HG03520 (cell line): ENCODE data around the gene DTNBP1.
A peak's percentile ranks its signal among the peaks of the same experiment; 100 is the strongest.

Source experiments
- ATAC-seq: cut with Tn5 transposase; IDR thresholded peaks from one replicate; pipeline ENCODE4 v1.9.1; 2021; ENCODE audit warnings: mild to moderate bottlenecking, moderate library complexity; ENCODE audit not compliant: unreplicated experiment

Gene DTNBP1

DNA sequence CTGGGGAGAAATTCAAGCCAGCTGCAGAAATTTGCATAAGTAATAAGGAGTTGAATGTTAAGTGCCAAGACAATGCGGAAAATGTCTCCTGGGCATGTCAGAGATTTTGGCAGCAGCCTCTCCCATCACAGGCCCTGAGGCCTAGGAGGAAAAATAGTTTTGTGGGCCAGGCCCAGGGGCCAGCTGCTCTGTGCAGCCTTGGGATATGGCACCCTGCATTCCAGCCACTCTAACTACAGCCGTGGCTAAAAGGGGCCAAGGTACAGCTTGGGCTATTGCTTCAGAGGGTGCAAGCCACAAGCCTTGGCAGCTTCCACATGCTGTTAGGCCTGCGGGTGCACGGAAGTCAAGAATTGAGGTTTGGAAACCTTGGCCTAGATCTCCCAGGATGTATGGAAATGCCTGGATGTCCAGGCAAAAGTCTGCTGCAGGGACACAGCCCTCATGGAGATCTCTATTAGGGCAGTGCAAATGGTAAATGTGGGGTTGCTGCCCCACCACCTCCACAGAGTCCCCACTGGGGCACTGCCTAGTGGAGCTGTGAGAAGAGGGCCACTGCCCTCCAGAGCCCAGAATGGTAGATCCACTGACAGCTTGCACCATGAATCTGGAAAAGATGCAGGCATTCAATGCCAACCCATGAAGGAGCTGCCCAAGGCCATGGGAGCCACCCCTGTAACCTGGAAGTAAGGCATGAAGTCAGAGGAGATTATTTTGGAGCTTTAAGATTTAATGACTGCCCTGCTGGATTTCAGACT is 126.5 kb downstream of the DTNBP1 start:
- no peak for ATAC-seq

DNA sequence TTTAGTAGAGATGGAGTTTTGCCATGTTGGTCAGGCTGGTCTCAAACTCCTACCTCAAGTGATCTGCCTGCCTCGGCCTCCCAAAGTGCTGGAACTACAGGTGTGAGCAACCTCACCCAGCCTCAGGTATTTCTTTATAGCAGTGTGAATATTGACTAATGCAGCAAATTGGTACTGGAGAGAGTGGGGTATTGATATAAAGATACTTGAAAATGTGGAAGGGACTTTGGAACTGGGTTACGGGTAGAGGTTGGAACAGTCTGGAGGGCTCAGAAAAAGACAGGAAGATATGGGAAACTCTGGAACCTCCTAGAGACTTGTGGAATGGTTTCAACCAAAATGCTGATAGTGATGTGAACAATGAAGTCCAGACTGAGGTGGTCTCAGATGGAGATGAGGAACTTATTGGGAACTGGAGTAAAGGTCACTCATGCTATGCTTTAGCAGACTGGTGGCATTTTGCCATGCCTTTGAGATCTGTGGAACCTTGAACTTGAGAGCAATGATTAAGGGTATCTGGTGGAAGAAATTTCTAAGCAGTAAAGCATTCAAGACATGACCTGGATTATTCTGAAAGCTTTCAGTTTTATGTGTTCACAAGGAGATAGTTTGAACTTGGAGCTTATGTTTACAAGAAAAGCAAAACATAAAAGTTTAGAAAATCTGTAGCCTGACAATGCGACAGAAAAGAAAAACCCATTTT is 127.2 kb downstream of the DTNBP1 start:
- no peak for ATAC-seq

DNA sequence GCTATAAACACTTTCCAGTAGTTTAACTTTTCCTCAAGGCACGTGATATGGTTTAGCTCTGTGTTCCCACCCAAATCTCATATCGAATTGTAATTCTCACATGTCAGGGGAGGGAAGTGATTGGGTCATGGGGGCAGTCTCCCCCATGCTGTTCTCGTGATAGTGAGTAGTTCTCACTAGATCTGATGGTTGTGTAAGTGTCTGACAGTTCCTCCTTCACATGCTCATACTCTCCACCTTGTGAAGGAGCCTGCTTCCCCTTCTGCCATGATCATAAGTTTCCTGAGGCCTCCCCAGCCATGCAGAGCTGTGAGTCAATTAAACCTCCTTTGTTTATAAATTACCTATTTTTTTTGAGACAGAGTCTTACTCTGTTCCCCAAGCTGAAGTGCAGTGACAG is 127.9 kb downstream of the DTNBP1 start:
- no peak for ATAC-seq

DNA sequence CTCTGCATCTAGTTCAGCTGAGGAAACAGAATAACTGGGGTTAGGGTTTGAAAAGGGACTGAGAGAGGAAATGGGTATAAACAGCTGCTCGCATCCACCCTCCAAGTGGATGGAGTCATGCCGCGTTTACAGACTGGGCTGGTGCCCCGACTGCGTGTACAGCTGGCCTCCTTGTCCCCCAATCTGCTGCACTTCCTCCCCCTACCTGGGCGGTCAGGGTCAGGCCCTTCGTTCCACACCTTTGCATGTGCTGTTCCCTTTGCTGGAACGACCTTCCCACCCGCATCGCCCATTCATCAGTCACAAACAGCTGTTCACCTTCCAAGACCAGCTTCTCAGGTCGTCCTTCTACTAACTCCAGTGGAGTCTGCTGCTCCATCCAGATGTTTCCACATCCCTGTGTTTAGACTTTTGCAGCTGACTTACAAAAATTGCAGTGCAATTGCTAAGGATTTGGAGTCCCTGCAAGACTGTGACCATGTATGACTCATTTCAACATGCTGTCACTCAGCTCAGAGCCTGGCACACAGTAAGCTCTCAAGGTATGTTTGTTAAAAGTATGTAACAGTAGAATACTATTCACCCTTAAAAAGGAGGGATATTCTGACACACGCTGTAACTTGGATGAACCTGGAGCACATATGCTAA is 129.3 kb downstream of the DTNBP1 start:
- ATAC-seq: no peak

DNA sequence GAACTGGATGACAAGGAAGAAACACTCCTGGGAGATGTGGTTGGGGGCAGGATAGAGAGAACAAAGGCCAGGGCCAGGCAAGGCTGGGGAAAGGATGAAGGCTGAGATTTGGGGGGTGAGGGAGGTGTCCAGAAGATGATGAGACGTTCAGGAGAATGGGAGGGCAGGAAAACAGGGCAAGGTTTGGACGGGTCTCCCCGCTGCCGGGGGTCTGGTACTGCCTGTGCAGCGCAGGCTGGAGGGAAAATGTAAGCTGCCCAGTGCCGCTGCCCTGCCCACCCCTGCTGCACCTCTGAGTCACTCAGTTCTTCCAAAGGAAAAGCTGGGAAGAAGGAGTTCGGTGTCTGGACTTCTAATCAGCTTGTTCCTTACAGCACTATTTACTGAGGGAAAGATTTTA is 130.9 kb downstream of the DTNBP1 start:
- ATAC-seq: no peak

DNA sequence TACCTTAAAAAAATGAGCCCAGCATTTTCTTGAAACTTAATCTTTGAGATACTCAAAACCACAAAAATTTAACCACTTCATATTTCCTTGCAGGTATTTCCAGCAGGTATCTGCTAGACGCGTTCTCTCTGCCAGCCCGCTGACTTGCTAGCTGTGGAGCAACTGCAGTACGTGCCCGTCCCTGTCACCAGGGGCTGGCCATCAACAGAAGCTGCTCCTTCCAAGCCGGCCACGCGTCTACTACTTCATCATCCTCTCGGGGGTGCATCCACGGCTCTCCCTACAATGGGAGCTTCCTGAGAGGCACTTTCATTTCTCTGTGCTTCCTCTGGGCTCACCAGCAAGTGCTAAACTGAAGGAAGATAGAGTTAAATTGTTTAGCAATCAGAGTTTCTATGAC is 132.4 kb downstream of the DTNBP1 start:
- ATAC-seq: no peak

DNA sequence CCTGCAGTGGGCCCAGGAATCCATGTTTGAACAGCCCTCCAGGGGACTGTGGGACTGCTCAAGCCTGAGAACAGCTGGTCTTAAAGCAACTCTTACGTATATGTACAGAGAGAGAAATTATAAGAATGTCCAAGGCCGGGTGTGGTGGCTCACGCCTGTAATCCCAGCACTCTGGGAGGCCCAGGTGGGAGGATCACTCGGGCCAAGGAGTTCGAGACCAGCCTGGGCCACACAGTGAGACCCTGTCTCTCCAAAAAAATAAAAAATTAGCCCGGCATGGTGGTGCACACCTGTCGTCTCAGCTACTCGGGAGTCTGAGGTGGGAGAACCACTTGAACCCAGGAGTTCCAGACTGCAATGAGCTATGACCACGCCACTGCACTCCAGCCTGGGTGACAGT is 134.0 kb downstream of the DTNBP1 start:
- ATAC-seq: no peak

DNA sequence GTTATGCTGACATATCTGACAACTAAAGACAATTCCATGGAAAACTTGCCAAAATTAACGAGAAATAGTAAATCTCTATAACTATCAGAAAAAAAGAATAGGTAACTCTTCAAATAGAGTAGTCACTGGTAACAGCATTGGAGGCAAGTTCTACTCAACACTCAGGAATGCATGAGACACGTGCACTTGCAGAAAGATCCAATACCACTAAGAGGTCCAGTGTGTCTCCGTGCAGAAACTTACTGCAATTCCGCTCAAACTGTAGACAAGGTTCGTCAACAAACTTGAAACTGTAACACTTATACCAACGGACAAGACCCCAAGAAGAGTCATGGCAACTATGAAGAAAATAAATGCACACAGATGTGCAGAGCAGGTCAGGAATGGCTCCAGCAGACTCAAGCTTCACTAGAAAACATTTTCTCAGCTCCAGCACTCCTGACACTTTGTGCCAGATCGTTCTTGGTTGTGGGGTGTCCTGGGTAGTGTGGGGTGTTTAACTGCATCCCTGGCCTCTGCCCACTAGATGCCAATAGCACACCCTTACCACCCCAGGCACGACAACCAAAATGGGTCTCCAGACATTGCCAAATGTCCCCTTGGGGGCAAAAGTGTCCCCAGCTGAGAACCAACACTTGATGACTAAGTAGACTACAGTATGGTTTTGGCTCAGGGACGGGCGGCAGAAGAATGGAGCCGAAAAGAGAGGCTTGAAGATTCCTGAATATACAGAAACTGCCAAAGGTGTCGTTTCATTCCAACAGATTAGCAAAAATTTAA is 134.8 kb downstream of the DTNBP1 start:
- no peak for ATAC-seq

DNA sequence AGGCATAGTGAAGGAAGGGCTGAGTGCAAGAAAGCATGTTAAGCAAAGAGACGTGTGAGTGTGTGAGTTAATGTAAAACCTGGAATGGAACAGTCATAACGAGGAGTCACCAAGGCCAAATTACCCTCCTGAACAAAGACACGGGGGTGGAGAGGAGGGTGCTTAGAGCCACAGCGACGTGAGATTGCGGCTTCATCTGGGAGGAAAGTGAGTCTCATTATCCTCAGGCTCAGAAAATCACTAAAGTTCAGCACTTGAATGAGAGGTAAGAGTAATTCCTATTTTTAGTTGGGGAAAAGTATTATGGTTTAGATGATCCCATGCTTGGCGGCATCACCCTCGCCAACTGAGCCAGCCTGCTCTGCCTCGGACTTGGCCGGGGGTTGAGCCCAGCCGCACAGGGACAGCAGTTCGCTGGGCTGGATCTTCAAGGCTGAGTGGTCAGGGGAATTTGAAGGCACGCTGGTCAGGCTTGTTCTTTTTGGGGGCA is 136.6 kb downstream of the DTNBP1 start:
- peak; percentile 67 for ATAC-seq

DNA sequence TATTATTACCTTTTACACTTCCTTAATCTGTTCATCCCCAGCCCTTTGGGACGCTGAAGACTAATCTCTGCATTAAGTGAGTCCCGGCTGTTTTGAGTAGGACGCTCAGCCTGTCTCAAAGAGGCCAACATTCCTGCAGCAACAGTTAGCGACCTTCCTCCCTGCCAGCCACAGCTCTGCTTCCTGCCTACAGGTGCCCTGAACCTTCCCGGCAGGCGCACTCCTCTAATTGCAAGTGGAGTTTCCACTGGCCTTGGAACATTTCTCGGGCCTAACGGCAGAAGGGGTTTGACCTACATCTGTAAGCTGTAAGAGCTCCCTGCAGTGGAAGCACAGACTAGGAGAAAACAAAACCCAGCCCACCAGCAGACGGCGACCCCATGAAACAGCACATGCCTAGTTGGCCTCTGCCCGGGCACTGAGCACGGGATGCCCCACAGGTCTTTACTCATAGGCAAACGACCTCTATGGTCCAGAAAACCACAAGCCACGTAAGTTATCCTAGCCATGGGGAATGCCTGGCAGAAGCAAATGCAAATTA is 137.9 kb downstream of the DTNBP1 start:
- ATAC-seq: no peak

DNA sequence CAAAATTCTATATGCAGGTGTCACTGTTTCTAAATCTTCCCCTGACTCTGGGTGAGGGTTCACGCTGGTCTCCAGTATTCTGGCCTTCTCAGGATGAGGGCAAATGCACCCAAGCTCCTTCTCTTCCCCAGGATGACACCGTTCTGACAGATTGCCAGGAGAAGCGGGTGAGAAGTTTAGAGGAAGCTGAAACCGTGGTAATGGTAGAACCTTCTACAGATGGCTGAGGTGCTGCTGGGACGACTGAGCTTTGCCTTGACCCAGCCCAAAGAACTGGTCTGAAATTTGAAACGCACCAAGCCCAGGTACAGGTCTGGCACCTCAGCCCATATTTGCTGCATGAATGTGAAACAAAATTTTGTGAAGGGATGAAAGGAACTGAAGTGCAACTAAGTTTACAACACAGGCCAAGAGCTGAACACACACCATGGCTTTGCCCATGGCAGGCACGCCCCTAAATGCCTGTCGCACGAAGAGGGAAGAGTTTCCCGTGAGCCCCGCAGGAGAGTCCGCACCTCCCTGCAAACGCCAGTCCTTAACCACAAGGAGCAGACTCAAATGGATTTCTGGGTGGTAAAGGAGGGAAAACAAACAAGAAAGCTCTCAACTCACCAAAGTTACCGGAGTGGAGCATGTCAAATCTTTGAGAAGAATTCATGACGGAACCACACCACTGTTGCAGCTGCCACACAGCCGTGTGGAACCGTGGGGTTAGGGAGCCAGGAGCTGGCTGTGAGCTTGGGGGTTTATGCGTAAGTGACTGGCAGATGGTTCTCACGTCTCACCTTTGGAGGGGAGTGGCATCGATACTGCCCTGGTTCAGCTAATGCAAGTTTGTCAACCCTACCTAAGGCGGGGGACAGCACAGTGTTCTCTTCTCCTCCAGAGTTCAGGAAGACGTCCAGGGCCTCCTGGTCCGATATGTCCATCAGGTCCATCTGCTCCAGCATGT is 138.9 kb downstream of the DTNBP1 start:
- no peak for ATAC-seq

DNA sequence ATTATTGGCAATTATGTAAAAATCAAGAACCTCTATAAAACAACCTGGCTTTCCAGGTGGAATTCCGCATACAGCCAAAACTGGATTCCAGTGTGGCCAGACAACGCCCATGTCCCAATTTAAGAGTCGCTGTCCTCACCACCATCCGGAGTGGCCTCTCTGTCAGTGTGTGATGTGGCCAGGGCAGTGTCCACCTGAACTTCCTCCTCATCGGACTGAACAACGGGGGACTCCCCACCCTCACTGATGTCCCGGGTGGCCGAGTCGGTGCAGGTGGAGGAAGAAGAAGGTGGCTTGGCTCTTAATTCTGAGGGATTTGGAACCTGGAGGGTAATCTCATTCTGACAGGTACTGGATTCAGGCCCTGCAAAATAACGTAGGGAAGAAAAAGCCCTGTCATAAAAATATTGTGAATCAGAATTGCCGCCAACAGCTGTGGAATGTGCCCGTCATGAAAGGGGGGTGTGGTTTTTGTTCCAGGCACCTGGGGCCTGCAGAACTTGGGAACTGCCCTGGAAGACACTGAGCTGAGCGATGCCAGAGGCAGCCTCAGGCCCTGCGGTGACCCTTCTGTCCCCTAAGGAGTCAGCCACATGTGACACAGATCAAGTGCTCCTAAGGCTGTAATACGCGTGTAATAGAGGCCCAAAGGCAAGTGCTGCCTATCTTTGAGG is 139.8 kb downstream of the DTNBP1 start:
- ATAC-seq: no peak

DNA sequence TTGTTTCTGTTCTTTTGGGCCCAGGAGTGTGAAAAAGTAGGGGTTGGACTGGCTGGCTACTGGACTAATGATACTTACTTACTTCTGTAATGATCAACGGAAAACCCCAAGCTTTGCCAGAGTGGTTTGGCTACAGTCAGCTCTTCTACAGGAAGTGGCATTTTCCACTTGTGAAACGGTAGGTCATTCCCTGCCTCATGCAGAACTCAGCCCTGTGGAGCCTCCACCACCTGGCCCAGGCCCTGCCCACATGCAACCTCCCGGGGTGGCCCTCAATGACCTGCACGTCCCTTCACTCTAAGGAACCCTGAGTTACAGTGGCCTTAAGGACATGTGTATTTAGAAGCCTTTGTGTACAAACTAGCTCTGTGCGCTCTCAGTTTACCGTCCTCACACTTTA is 140.4 kb downstream of the DTNBP1 start:
- ATAC-seq: no peak

DNA sequence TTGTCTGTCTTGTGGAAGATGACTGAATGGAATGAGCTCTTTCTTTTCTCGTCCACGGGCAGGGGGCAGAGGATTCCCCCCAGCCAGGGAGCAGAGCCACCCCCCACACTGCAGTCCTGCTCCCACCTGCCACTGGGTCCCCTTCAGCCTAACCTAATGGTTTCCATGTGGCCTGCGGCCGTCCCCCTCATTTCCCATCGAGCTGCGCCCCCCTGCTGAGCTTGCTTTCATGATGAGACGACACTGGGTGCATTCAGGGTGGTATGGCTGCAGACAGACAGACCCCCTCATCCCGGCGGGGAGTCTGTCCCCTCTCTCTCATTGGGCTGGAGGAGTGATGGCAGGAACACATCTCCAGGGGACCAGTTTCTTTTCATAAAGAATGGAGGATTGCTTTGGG is 140.8 kb downstream of the DTNBP1 start:
- no peak for ATAC-seq

DNA sequence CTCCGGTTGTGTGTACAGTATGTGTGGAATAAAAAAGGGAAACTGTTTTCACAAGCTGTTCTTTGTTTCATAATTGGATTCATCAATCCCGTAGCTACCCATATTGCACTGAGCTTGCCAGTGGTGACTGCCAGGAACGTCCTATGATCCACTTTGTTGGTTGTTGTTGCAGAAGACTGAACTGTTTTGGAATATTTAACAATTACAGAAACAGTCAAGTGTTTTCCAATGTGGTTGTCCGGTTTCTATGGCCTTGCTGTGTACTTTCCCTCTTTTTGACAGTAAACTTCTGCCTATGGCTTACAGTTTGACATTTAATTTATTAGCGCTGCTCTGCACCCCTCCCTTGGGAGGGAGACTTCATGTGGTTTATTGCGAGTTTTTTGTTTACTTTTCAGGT is 141.2 kb downstream of the DTNBP1 start:
- no peak for ATAC-seq

DNA sequence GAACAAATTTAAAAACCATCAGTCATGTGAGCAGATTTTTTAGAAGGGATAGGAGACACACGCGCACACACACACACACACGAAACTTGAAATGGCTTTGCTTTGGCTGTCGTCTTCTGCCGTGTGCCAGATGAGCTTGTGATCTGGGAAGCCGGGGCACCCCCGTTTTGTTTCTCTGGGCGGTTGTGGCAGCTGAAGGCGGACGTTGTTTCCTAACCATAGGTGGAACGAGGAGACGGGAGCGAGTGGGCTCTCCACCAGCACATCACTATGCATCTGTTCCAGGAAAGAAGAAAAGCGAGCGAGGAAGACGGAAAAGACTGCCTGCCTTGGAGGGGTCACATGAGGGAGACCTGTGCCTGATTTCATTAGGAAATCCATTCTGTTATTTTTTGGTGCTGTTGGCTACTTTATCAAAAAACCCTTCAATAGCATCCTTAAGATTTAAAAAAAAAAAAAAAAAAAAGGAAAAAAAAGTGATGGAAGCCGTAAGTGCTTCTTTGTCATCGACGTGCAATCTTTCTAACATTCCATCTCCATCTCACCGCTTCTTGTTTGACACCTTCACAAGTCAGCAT is 142.1 kb downstream of the DTNBP1 start:
- no peak for ATAC-seq

DNA sequence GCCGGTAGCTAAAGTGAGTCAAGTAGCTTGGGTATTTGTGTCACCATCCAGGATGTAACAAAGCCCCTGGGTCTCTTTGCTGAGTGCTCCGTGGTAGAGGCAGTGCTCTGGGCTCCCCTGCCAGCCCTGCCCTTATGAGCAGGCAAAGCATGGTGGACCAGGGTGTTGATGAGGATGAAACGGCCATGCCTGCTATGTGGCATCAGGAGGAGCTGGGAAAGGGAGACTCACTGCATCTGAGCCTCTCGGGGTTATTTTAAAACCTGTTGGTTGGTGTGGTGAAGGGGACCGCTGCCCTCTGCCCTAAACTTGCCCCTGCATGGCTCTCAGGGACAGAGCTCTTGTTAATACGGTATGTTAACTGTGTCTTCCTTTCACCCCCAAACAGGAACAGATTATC is 143.1 kb downstream of the DTNBP1 start:
- no peak for ATAC-seq

DNA sequence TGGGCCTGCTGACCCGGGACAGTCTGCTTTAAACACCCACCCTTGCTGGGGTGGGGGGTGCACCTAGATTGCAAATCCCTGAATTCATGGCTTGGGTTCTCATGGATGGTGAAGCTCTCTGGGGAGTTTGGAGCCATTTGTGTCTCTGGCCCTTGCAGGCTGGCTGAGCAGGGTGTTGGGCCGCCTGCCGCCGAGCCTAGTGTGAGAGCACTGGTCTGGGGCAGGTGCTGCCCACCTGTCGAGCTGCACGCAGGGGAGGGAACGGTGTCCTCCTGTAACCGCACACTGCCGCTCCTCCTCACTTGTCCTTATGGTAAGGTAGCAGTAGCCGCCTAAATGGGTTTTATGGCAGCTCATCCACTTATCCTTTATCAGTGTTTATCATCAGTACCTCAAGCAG is 143.9 kb downstream of the DTNBP1 start:
- no peak for ATAC-seq

DNA sequence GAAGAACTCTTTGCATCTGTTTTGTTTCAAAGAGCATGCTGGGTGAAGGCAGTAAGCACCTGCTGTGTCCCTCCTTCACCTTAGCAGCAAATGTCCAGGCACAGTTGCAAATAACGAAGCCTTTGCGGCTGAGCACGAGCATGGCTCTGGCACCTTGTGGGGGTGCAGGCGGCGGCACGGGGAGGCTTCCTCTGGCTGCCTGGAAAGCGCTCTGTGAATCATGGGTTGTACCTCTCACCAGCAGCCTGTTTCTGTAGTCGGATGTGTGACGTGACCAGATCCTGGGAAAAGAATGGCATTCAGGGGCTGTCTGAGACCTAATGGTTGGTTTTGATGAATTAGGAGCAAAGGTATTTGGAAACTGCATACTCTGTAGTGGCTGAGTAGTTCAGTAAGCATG is 144.8 kb downstream of the DTNBP1 start:
- ATAC-seq: no peak
